ENCODE results near the gene DNMBP.

The DNMBP gene

DNA sequence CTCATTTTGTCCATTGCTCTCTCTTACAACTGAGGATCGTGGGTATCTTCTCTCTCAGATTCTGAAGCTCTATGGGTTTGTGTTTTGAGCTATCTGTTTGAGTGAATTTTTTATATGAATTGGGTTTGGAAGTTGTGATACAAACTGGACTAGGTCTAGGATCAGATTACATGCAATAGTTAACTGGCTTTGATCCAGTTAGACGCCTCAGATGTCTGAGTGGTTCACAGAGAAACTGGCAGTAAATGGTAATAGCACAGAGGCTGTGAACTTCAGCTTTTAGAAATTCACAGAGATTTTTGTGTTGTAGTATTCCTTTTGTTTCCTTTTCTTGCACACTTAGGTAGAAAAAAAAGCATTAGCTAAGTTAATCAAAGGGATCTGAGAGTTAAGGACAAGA, 12.7 kb upstream of the DNMBP start:
- Histone ChIP-seq H2BK5ac (ENCODE audit: low read length) (no peak overlapping the region), H3K23ac (ENCODE audit: low read depth, low read length, poor library complexity) (no peak overlapping the region), H2BK15ac (ENCODE audit: low read length) (no peak overlapping the region), H4K91ac (ENCODE audit: low read depth, low read length, poor library complexity) (no peak overlapping the region), H2AK5ac (ENCODE audit: low read depth, low read length) (no peak overlapping the region), H3K27me3 (ENCODE audit: control insufficient read depth in 3 of 3, insufficient read depth in 3 of 3, low read depth in 1 of 3, low read length in 3 of 3) (no peaks in the 10 kb centered on the region), H3K9ac (ENCODE audit: low read depth, low read length, poor library complexity) (no peak overlapping the region), H3K4me1 (ENCODE audit: control insufficient read depth in 2 of 2, insufficient read depth in 1 of 2, low read depth in 1 of 2, low read length in 2 of 2) (peaks cover 6 to 7% of the 10 kb centered on the region in 2 donors), H3K79me1 (ENCODE audit: low read depth, low read length) (no peaks in the 10 kb centered on the region), H3K27ac (replicated peaks; ENCODE audit: low read length) (no peak overlapping the region), H2BK120ac (ENCODE audit: low read depth, low read length) (no peak overlapping the region), H2AFZ (ENCODE audit: low read length) (no peak overlapping the region), H2BK12ac (ENCODE audit: low read length) (no peak overlapping the region), H3K36me3 (replicated peaks in 1 of 2; ENCODE audit: control insufficient read depth in 2 of 2, insufficient read depth in 2 of 2, low read length in 2 of 2) (no peaks in the 10 kb centered on the region), H3K18ac (ENCODE audit: low read length) (no peak overlapping the region), H3K9me3 (replicated peaks in 1 of 2; ENCODE audit: control insufficient read depth in 2 of 2, insufficient read depth in 1 of 2, low read depth in 1 of 2, low read length in 2 of 2) (no peaks in the 10 kb centered on the region), H3K14ac (ENCODE audit: low read length) (no peak overlapping the region), H3K4me2 (ENCODE audit: insufficient read depth, low read length, poor library complexity, severe bottlenecking) (no peak overlapping the region), H3K4me3 (ENCODE audit: low read length in 2 of 2) (no peak overlapping the region), H3K4ac (ENCODE audit: low read length) (no peak overlapping the region), H4K8ac (ENCODE audit: low read depth, low read length) (no peak overlapping the region)
- no peak for DNase-seq (ENCODE audit: low spot score)
- no CpG with 5 or more reads among the region's 2 CpGs for WGBS, 2 donors (ENCODE audit: extremely low coverage in 2 of 2, insufficient read length in 2 of 2, insufficient replicate concordance in 1 of 2)

DNA sequence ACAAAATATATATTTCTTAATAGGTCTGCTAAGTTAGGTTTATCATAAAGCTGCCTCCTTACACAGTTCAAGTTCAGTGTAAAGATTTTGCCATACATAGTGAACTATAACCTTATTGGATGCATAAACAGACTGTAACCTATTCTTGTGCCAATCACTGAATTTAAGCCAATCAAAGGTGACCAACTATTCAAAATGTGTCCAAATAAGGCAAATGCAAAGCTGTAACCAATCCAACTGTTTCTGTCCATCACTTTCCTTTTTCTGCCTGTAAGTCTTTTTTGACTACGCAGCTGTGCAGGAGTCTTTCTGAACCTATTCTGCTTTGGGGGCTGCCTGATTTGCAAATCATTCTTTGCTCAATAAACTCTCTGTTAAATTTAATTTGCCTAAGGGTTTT, 11.6 kb upstream of the DNMBP start:
- no peak overlapping the region for H3K18ac ChIP-seq (ENCODE audit: low read length)
- H3K27me3 ChIP-seq (ENCODE audit: control insufficient read depth in 3 of 3, insufficient read depth in 3 of 3, low read depth in 1 of 3, low read length in 3 of 3): no peaks in the 10 kb centered on the region
- no peak overlapping the region for H4K8ac ChIP-seq (ENCODE audit: low read depth, low read length)
- H2BK5ac ChIP-seq (ENCODE audit: low read length): no peak overlapping the region
- H3K79me1 ChIP-seq (ENCODE audit: low read depth, low read length): no peaks in the 10 kb centered on the region
- H2BK120ac ChIP-seq (ENCODE audit: low read depth, low read length): no peak overlapping the region
- WGBS, 2 donors (ENCODE audit: extremely low coverage in 2 of 2, insufficient read length in 2 of 2, insufficient replicate concordance in 1 of 2): no CpG with 5 or more reads among the region's 1 CpG
- H2AK5ac ChIP-seq (ENCODE audit: low read depth, low read length): no peak overlapping the region
- H3K4me1 ChIP-seq (ENCODE audit: control insufficient read depth in 2 of 2, insufficient read depth in 1 of 2, low read depth in 1 of 2, low read length in 2 of 2): peaks cover 6 to 7% of the 10 kb centered on the region in 2 donors
- H3K4me2 ChIP-seq (ENCODE audit: insufficient read depth, low read length, poor library complexity, severe bottlenecking): no peak overlapping the region
- no peak overlapping the region for H3K14ac ChIP-seq (ENCODE audit: low read length)
- no peak overlapping the region for H2BK15ac ChIP-seq (ENCODE audit: low read length)
- DNase-seq (ENCODE audit: low spot score): no peak
- H3K36me3 ChIP-seq (replicated peaks in 1 of 2; ENCODE audit: control insufficient read depth in 2 of 2, insufficient read depth in 2 of 2, low read length in 2 of 2): no peaks in the 10 kb centered on the region
- no peak overlapping the region for H3K4me3 ChIP-seq (ENCODE audit: low read length in 2 of 2)
- no peak overlapping the region for H3K9ac ChIP-seq (ENCODE audit: low read depth, low read length, poor library complexity)
- H4K91ac ChIP-seq (ENCODE audit: low read depth, low read length, poor library complexity): no peak overlapping the region
- no peak overlapping the region for H3K27ac ChIP-seq (replicated peaks; ENCODE audit: low read length)
- H3K23ac ChIP-seq (ENCODE audit: low read depth, low read length, poor library complexity): no peak overlapping the region
- H3K4ac ChIP-seq (ENCODE audit: low read length): no peak overlapping the region
- H2BK12ac ChIP-seq (ENCODE audit: low read length): no peak overlapping the region
- no peaks in the 10 kb centered on the region for H3K9me3 ChIP-seq (replicated peaks in 1 of 2; ENCODE audit: control insufficient read depth in 2 of 2, insufficient read depth in 1 of 2, low read depth in 1 of 2, low read length in 2 of 2)
- peak overlapping the region; percentile 4 for H2AFZ ChIP-seq (ENCODE audit: low read length)

DNA sequence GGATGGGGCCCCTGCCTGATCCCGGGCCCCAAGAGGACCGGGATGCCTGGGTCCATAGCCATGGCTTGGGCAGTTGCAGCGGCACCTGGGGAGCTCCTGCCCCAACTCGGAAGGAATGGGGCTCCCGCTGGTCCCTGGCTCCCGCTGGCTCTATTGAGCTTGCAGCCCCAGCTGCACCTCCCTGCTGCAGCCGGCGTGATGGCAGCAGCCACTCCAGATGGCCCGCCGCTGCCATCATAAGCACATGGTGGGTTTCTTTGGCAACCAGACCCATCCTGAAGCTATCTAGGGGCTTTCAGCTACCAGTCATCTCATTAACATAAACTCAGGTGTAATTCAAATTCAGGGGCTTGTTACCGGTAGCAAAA, 11.1 kb upstream of the DNMBP start:
- Histone ChIP-seq H3K79me1 (ENCODE audit: low read depth, low read length) (no peaks in the 10 kb centered on the region), H3K4me2 (ENCODE audit: insufficient read depth, low read length, poor library complexity, severe bottlenecking) (no peak overlapping the region), H3K23ac (ENCODE audit: low read depth, low read length, poor library complexity) (no peak overlapping the region), H4K8ac (ENCODE audit: low read depth, low read length) (no peak overlapping the region), H3K9ac (ENCODE audit: low read depth, low read length, poor library complexity) (no peak overlapping the region), H2BK120ac (ENCODE audit: low read depth, low read length) (no peak overlapping the region), H2BK12ac (ENCODE audit: low read length) (no peak overlapping the region), H3K27me3 (ENCODE audit: control insufficient read depth in 3 of 3, insufficient read depth in 3 of 3, low read depth in 1 of 3, low read length in 3 of 3) (no peaks in the 10 kb centered on the region), H2BK5ac (ENCODE audit: low read length) (no peak overlapping the region), H2BK15ac (ENCODE audit: low read length) (no peak overlapping the region), H3K4ac (ENCODE audit: low read length) (no peak overlapping the region), H3K36me3 (replicated peaks in 1 of 2; ENCODE audit: control insufficient read depth in 2 of 2, insufficient read depth in 2 of 2, low read length in 2 of 2) (no peaks in the 10 kb centered on the region), H3K14ac (ENCODE audit: low read length) (no peak overlapping the region), H4K91ac (ENCODE audit: low read depth, low read length, poor library complexity) (no peak overlapping the region), H2AFZ (ENCODE audit: low read length) (peak overlapping the region; percentile 4), H3K9me3 (replicated peaks in 1 of 2; ENCODE audit: control insufficient read depth in 2 of 2, insufficient read depth in 1 of 2, low read depth in 1 of 2, low read length in 2 of 2) (no peaks in the 10 kb centered on the region), H3K18ac (ENCODE audit: low read length) (peak overlapping the region; percentile 3), H2AK5ac (ENCODE audit: low read depth, low read length) (no peak overlapping the region), H3K27ac (replicated peaks; ENCODE audit: low read length) (no peak overlapping the region), H3K4me3 (ENCODE audit: low read length in 2 of 2) (no peak overlapping the region), H3K4me1 (ENCODE audit: control insufficient read depth in 2 of 2, insufficient read depth in 1 of 2, low read depth in 1 of 2, low read length in 2 of 2) (peaks cover 6 to 7% of the 10 kb centered on the region in 2 donors)
- DNase-seq (ENCODE audit: low spot score): no peak
- no CpG with 5 or more reads among the region's 11 CpGs for WGBS, 2 donors (ENCODE audit: extremely low coverage in 2 of 2, insufficient read length in 2 of 2, insufficient replicate concordance in 1 of 2)

DNA sequence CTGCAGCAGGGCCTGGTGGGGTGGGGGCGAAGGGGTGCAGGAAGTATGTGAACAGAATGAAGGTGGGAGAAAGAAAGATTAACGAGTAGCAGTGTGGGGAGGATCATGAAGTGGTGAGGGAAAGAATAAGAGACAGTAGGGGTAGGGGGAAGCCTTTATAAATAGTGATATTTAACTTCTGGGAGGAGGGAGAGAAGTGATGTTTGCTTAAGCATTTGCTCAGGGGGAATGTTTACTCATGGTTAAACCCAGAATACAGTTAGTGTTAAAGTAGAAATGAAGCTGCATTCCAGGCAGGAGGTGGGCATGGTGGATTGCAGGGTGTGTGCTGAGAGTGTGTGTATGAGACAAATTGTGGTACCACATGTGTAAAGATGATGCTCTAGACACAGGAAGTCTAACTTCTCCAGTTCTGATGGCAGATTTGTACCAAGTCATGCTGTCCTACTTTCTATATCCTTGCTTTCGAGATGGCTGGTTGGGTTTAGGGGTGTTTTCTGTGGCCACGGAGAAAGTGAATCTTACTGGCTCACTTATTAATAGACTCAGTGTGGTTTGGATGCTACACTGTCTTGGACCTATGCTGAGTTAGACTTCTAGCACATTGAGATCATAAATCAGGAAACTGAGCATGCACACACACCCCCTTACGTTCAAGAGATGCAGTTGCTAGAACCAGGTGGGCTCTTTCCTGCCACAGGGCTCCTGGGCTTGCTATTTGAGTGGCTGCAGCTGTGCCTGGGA, 10.6 kb upstream of the DNMBP start:
- Histone ChIP-seq H2AK5ac (ENCODE audit: low read depth, low read length) (no peak overlapping the region), H3K18ac (ENCODE audit: low read length) (peak overlapping the region; percentile 22), H3K4ac (ENCODE audit: low read length) (no peak overlapping the region), H4K8ac (ENCODE audit: low read depth, low read length) (no peak overlapping the region), H3K27ac (replicated peaks; ENCODE audit: low read length) (no peak overlapping the region), H3K4me2 (ENCODE audit: insufficient read depth, low read length, poor library complexity, severe bottlenecking) (no peak overlapping the region), H3K14ac (ENCODE audit: low read length) (peak overlapping the region; percentile 65), H3K4me1 (ENCODE audit: control insufficient read depth in 2 of 2, insufficient read depth in 1 of 2, low read depth in 1 of 2, low read length in 2 of 2) (peaks cover under 1 to 4% of the 10 kb centered on the region in 2 donors), H3K79me1 (ENCODE audit: low read depth, low read length) (no peaks in the 10 kb centered on the region), H2BK15ac (ENCODE audit: low read length) (no peak overlapping the region), H3K9me3 (replicated peaks in 1 of 2; ENCODE audit: control insufficient read depth in 2 of 2, insufficient read depth in 1 of 2, low read depth in 1 of 2, low read length in 2 of 2) (no peaks in the 10 kb centered on the region), H2AFZ (ENCODE audit: low read length) (peak overlapping the region; percentile 84), H2BK5ac (ENCODE audit: low read length) (no peak overlapping the region), H4K91ac (ENCODE audit: low read depth, low read length, poor library complexity) (no peak overlapping the region), H3K23ac (ENCODE audit: low read depth, low read length, poor library complexity) (no peak overlapping the region), H2BK12ac (ENCODE audit: low read length) (no peak overlapping the region), H3K36me3 (replicated peaks in 1 of 2; ENCODE audit: control insufficient read depth in 2 of 2, insufficient read depth in 2 of 2, low read length in 2 of 2) (no peaks in the 10 kb centered on the region), H3K4me3 (ENCODE audit: low read length in 2 of 2) (no peak overlapping the region), H3K27me3 (ENCODE audit: control insufficient read depth in 3 of 3, insufficient read depth in 3 of 3, low read depth in 1 of 3, low read length in 3 of 3) (no peaks in the 10 kb centered on the region), H3K9ac (ENCODE audit: low read depth, low read length, poor library complexity) (no peak overlapping the region), H2BK120ac (ENCODE audit: low read depth, low read length) (no peak overlapping the region)
- no peak for DNase-seq (ENCODE audit: low spot score)
- WGBS, 2 donors (ENCODE audit: extremely low coverage in 2 of 2, insufficient read length in 2 of 2, insufficient replicate concordance in 1 of 2): no CpG with 5 or more reads among the region's 5 CpGs

Measured in neuronal stem cell (in vitro differentiated cells).